Ectodermal cell (in vitro differentiated cells): ENCODE results near the gene SEZ6.

Experiments
- H3K27ac ChIP-seq: 2 replicates; pipeline ENCODE4 v1.7.0; 2013; ENCODE audit warnings: mild to moderate bottlenecking, low read depth, low read length; ENCODE audit not compliant: insufficient read depth, poor library complexity, severe bottlenecking
- H3K27me3 ChIP-seq: 2 replicates; pipeline ENCODE4 v1.7.0; 2013; ENCODE audit warnings: mild to moderate bottlenecking, low read length; ENCODE audit not compliant: insufficient read depth, control insufficient read depth, poor library complexity, severe bottlenecking
- H3K36me3 ChIP-seq: one replicate; pipeline ENCODE4 v1.7.0; 2013; ENCODE audit warnings: low read length; ENCODE audit not compliant: control insufficient read depth, insufficient read depth
- H3K4me1 ChIP-seq: one replicate; pipeline ENCODE4 v1.7.0; 2013; ENCODE audit warnings: low read length; ENCODE audit not compliant: control insufficient read depth, insufficient read depth
- H3K4me3 ChIP-seq: 2 replicates; pipeline ENCODE4 v1.7.0; 2013; ENCODE audit warnings: low read depth, low read length, control low read depth; ENCODE audit not compliant: insufficient read depth
- H3K9me3 ChIP-seq: 2 replicates; pipeline ENCODE4 v1.7.0; 2013; ENCODE audit warnings: mild to moderate bottlenecking, low read length, moderate library complexity; ENCODE audit not compliant: control insufficient read depth
- WGBS, 2 experiments: methylation state at CpG; one replicate each; pipeline ENCODE4 v1.1.7; 2013; ENCODE audit warnings: missing lambda C conversion rate in 2 of 2; 5-methylcytosine and 5-hydroxymethylcytosine counted together

Gene SEZ6

DNA sequence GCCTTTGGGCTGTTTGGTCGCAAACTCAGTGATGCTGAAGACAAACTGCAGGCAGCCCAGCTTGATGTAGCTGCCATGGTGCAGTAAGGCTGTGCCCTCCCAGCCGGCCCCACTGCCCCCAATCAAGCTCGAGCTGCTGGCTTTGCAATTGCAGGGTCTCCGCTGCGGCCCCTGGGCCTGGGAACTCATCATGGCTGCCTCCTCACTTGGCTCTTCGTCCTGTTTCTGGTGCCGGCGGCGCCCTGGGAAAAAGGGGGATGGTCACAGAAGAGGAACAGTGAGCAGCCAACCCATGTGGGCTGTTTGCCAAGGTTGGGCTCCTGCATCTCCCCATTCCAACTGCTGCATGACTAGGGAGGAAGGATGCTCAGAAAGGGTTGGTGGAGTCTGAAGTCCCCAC, 99.6 kb downstream of the SEZ6 start:
- 93 to 95% methylated on average over 9 of the region's 9 CpGs for WGBS, 2 experiments
- no peaks in the 10 kb centered on the region for H3K27me3 ChIP-seq
- H3K36me3 ChIP-seq: peaks cover 44% of the 10 kb centered on the region
- H3K4me3 ChIP-seq: no peak overlapping the region
- H3K4me1 ChIP-seq: peaks cover 4% of the 10 kb centered on the region
- H3K9me3 ChIP-seq: no peaks in the 10 kb centered on the region
- no peak overlapping the region for H3K27ac ChIP-seq
